Measurements from ENCODE around the gene GASK1B.

GASK1B gene

GRCh38 chr4:158172261-158173258 lies at the start of gene GASK1B:
TSS of gene GASK1B (minus strand) at chr4:158173025. CDS start at chr4:158171375, 1,650 bp downstream.
- FAIRE-seq (no peak), DNase-seq (ENCODE audit: insufficient read length, low spot score) (no peak)
- no peak for TF ChIP-seq POLR2A (IDR thresholded peaks at IDR 0.05; ENCODE audit: low read depth, low read length)

DNA sequence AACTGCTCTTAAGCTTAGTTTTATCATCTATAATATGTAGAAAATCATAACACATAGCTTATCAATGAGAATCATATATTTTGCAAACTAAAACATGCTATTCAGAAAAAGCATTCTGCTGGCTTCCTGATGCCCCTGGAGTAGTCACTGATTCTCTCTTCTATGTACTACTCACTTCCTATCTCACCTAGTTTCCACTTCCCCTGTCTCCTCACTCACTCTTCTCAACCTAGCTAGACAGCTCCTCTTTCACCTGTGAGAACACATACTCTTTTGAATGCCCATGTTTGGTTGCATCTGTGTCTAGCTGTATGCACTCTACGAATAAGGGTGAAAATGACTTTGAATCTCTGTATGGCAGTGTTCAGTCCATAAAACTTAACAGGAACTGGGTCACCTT lies 46.8 kb upstream of the GASK1B start:
- no peak for TF ChIP-seq POLR2A (IDR thresholded peaks at IDR 0.05; ENCODE audit: low read depth, low read length)
- FAIRE-seq (no peak), DNase-seq (ENCODE audit: insufficient read length, low spot score) (no peak)

DNA sequence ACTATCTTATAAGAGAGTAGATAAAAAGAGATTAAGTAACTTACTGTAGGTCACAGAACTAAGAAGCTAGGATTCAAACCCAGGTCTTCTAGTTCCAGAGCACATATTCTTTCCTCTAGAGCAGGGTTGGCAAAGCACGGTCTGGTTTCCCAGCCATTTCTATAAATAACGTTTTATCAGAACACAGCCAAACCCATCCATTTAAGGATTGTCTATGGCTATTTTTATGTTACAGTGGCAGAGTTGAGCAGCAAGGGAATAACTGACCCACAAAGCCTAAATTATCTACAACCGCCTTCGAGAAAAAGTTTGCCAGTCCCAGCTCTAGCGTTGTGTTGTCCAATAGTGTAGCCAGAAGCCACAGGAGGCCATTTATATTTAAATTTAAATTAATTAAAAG lies 44.9 kb upstream of the GASK1B start:
- FAIRE-seq = no peak

GRCh38 chr4:158214856-158215255 lies 42.0 kb upstream of the GASK1B start:
- no peak for DNase-seq (ENCODE audit: insufficient read length, low spot score)
- FAIRE-seq = no peak
- TF ChIP-seq POLR2A (IDR thresholded peaks at IDR 0.05; ENCODE audit: low read depth, low read length) = no peak

More for the DNA sequence above, 44.9 kb upstream of the GASK1B start:
- no peak for TF ChIP-seq POLR2A (IDR thresholded peaks at IDR 0.05; ENCODE audit: low read depth, low read length)
- no peak for DNase-seq (ENCODE audit: insufficient read length, low spot score)

GRCh38 chr4:158213466-158213865 lies 40.6 kb upstream of the GASK1B start:
- DNase-seq (ENCODE audit: insufficient read length, low spot score) (no peak), FAIRE-seq (no peak)
- TF ChIP-seq POLR2A (IDR thresholded peaks at IDR 0.05; ENCODE audit: low read depth, low read length) = no peak

DNA sequence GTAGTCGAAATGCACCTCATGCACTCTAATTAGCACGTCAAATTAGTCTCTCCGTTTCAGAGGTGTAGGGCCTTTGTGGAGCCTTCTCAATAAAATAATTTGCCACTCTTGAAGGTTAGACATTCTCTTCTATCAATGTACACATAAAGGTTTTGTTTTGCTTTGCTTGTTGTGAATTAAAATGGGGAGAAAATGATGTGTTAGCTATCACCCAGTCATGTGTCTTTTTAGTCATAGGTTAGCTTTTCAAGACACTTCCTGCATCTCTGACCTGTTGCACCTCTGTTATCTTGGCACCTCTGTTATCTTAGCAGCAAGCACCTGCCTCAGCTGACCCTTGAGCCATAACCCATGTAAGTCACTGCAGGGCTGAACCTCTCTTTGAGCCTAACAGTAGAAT lies 38.4 kb upstream of the GASK1B start:
- no peak for TF ChIP-seq POLR2A (IDR thresholded peaks at IDR 0.05; ENCODE audit: low read depth, low read length)
- no peak for FAIRE-seq
- DNase-seq (ENCODE audit: insufficient read length, low spot score) = no peak

DNA sequence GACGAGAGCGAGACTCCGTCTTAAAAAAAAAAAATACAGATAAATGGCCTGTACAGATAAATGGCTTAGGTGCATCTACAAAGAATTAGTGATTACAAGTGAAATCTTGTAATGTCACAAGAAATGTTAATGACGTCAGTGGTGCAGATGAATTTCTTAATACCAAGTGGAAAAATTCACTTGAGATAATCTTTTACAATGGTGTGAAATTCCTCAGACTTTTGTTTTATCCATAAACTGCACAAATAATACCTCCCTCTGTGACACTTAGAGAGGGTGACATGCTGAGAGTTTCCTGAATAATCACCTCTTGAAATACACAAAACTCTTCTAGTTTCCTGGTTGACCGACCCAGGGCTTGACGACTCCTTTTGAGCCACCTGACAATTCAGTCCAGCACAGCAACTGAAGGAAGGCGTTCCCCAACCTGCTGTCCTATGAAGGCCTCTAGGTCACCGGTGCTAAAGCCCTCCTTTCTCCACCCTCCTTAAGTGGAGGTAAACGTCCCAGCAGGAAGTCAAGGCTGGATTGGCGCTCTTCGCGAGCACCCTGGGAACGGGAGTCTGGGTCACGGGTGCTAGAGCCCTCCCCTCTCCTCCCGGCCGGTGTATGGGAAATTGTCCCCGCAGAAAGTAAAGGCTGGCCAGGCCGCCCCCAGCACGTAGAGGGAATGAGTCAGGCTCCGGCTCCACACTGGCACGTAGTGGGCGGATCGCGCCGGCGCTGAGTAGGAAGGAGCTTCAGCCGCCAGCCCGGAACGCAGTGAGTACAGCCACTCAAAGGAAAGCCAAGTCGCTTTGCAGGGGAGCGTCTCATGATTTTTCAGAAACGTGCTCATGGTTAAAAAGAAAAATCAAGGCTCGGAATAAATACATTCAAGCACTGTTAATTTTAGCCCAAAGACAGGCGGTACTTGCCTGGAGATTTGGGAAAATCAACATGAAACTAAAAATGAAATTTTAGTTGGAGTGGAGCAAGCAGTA lies 37.3 kb upstream of the GASK1B start, which contains the start of gene TMEM144:
Gene TMEM144 (plus strand): TSS at position 662 of the 983 bp plus-strand sequence. CDS start 2,182 bp downstream, outside the sequence.
- DNase-seq (ENCODE audit: insufficient read length, low spot score) (peak; percentile 65), FAIRE-seq (peak; percentile 48)
- no peak for TF ChIP-seq POLR2A (IDR thresholded peaks at IDR 0.05; ENCODE audit: low read depth, low read length)

- no peak for TF ChIP-seq POLR2A (IDR thresholded peaks at IDR 0.05; ENCODE audit: low read depth, low read length)
- FAIRE-seq (no peak), DNase-seq (ENCODE audit: insufficient read length, low spot score) (no peak)
Measured at GRCh38 chr4:158208963-158209640, 36.3 kb upstream of the GASK1B start.

GRCh38 chr4:158203929-158204328 lies 31.1 kb upstream of the GASK1B start:
- TF ChIP-seq POLR2A (IDR thresholded peaks at IDR 0.05; ENCODE audit: low read depth, low read length) = no peak
- DNase-seq (ENCODE audit: insufficient read length, low spot score) = no peak
- FAIRE-seq = no peak

- FAIRE-seq = no peak
- no peak for DNase-seq (ENCODE audit: insufficient read length, low spot score)
- TF ChIP-seq POLR2A (IDR thresholded peaks at IDR 0.05; ENCODE audit: low read depth, low read length) = no peak
Measured at GRCh38 chr4:158203436-158203835, 30.6 kb upstream of the GASK1B start.

DNA sequence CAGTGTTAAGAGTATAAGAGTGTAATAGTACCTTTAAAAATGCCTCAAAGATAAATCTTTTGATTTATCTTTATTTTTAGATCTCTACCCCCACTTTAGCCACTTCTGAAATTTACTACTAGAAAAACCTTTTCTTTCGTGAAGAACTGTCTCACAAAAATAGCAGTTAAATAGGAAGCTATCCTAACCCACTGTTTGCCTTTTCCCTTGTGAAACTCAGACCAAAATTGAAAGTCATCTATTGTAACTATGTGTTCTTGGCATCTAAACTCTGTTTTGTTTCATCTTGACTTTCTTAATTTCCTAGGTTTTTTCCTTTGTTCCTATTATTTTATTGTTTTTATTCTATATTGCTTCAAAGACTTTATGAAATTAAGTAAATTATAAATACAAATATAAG lies 29.7 kb upstream of the GASK1B start:
- no peak for TF ChIP-seq POLR2A (IDR thresholded peaks at IDR 0.05; ENCODE audit: low read depth, low read length)
- DNase-seq (ENCODE audit: insufficient read length, low spot score) (no peak), FAIRE-seq (no peak)

DNA sequence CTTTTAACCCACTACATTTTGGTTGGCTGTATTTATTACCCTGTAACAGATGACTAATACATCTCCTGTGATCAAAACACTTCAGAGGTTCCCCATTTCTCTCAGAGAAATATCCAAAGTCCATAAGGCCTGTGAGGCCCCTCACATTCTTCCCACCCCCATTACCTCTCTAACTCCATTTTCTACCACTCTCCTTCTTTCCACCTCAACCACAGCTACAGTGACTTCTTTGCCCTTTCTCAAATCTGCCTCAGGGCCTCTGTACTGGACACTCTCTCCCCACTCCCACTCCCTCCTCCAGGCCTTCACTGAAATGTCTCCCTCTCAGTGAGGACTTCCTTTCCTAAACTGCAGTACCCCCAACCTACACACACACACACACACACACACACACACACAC lies 29.1 kb upstream of the GASK1B start:
- FAIRE-seq = no peak
- no peak for TF ChIP-seq POLR2A (IDR thresholded peaks at IDR 0.05; ENCODE audit: low read depth, low read length)

GRCh38 chr4:158201322-158201721 lies 28.5 kb upstream of the GASK1B start:
- FAIRE-seq (no peak), DNase-seq (ENCODE audit: insufficient read length, low spot score) (no peak)
- TF ChIP-seq POLR2A (IDR thresholded peaks at IDR 0.05; ENCODE audit: low read depth, low read length) = no peak

More for the DNA sequence above, 29.1 kb upstream of the GASK1B start:
- no peak for DNase-seq (ENCODE audit: insufficient read length, low spot score)

Measured in H54 (cell line).